Loucy (cell line): ENCODE results near the gene DENND6A.

ENCODE experiments used
- H2AFZ ChIP-seq: fragments of 200-600 bp; sonication (generic); 2 replicates; pipeline ENCODE4 v1.6.0; 2016; ENCODE audit warnings: antibody characterized with exemption, mild to moderate bottlenecking, low read length, moderate library complexity
- H3F3A ChIP-seq: fragments of 200-600 bp; 2 replicates; pipeline ENCODE4 v1.6.0; 2016; ENCODE audit warnings: antibody characterized with exemption, low read depth, mild to moderate bottlenecking
- H3K27me3 ChIP-seq: fragments of 200-600 bp; sonication (generic); 2 replicates; pipeline ENCODE4 v1.6.1; 2014; ENCODE audit warnings: low read length, mild to moderate bottlenecking; ENCODE audit not compliant: insufficient read depth, poor library complexity, severe bottlenecking
- H3K36me3 ChIP-seq: fragments of 200-600 bp; sonication (generic); 2 replicates; pipeline ENCODE4 v1.6.1; 2016; ENCODE audit warnings: low read length; ENCODE audit not compliant: insufficient read depth
- H3K4me1 ChIP-seq: fragments of 200-600 bp; sonication (generic); 2 replicates; pipeline ENCODE4 v1.5.1; 2014; ENCODE audit warnings: low read length, mild to moderate bottlenecking; ENCODE audit not compliant: insufficient read depth, poor library complexity, severe bottlenecking
- H3K4me2 ChIP-seq: fragments of 200-600 bp; sonication (generic); 2 replicates; pipeline ENCODE4 v1.6.0; 2014; ENCODE audit warnings: antibody characterized with exemption, low read length, low read depth, mild to moderate bottlenecking; ENCODE audit not compliant: poor library complexity, severe bottlenecking
- H3K4me3 ChIP-seq: fragments of 200-600 bp; sonication (generic); 2 replicates; pipeline ENCODE4 v1.5.1; 2014; ENCODE audit warnings: low read length, mild to moderate bottlenecking, mixed read lengths; ENCODE audit not compliant: poor library complexity, severe bottlenecking
- H3K79me2 ChIP-seq: fragments of 200-600 bp; sonication (generic); 2 replicates; pipeline ENCODE4 v1.6.1; 2014; ENCODE audit warnings: low read length; ENCODE audit not compliant: insufficient read depth
- H3K9ac ChIP-seq: fragments of 200-600 bp; sonication (generic); 2 replicates; pipeline ENCODE4 v1.6.0; 2014; ENCODE audit warnings: mild to moderate bottlenecking, low read depth, low read length, moderate library complexity; ENCODE audit not compliant: poor library complexity, severe bottlenecking
- H3K9me2 ChIP-seq: fragments of 200-600 bp; sonication (generic); replicated peaks from 2 replicates; pipeline ENCODE4 v1.6.1; 2016; ENCODE audit warnings: low read depth, low read length, mixed read lengths
- H3K9me3 ChIP-seq: fragments of 200-600 bp; sonication (generic); 2 replicates; pipeline ENCODE4 v1.6.1; 2014; ENCODE audit warnings: mild to moderate bottlenecking, antibody characterized with exemption, low read length, low read depth; ENCODE audit not compliant: insufficient read depth
- H4K20me1 ChIP-seq: fragments of 200-600 bp; sonication (generic); 2 replicates; pipeline ENCODE4 v1.6.0; 2014; ENCODE audit warnings: antibody characterized with exemption, low read length, mild to moderate bottlenecking; ENCODE audit not compliant: insufficient read depth, poor library complexity, severe bottlenecking
- EZH2phosphoT487 ChIP-seq: fragments of 200-600 bp; IDR thresholded peaks from 2 replicates; pipeline ENCODE4 v1.6.1; 2018; ENCODE audit warnings: antibody characterized with exemption, mild to moderate bottlenecking, moderate library complexity, borderline replicate concordance
- TF ChIP-seq, protein P1 (sequence below): fragments of 200-600 bp; sonication (generic); conservative IDR thresholded peaks from 2 replicates; pipeline ENCODE4 v1.5.1; 2014; ENCODE audit warnings: mild to moderate bottlenecking, antibody characterized with exemption, low read length

DENND6A gene

DNA sequence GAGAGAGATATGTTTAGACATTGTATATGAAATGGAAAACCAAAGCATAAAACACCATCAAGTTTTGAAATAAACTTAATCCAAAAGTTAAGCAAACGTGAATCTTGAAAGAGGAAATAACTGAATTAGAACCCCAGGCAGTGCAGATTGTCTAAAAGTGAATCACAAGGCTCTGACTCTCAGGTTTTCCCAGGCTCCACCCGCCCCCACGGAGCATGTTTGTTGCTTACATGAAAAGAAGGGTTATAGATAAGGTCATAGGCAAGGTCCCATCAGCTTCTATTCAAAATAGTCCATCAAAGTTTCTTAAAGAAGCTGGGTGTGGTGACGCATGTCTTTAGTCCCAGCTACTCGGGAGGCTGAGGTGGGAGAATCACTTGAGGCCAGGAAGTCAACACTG lies 34.2 kb upstream of the DENND6A start:
- Histone ChIP-seq H3K4me3 (no peak overlapping the region), H3K79me2 (no peaks in the 10 kb centered on the region), H3K27me3 (no peaks in the 10 kb centered on the region), H3K9me2 (no peaks in the 10 kb centered on the region), H2AFZ (no peak overlapping the region), H3F3A (no peaks in the 10 kb centered on the region), H3K4me2 (no peak overlapping the region), H4K20me1 (no peaks in the 10 kb centered on the region), H3K4me1 (no peaks in the 10 kb centered on the region), H3K9me3 (no peaks in the 10 kb centered on the region), H3K36me3 (no peaks in the 10 kb centered on the region), H3K9ac (no peak overlapping the region)
- TF ChIP-seq, protein P1, sequence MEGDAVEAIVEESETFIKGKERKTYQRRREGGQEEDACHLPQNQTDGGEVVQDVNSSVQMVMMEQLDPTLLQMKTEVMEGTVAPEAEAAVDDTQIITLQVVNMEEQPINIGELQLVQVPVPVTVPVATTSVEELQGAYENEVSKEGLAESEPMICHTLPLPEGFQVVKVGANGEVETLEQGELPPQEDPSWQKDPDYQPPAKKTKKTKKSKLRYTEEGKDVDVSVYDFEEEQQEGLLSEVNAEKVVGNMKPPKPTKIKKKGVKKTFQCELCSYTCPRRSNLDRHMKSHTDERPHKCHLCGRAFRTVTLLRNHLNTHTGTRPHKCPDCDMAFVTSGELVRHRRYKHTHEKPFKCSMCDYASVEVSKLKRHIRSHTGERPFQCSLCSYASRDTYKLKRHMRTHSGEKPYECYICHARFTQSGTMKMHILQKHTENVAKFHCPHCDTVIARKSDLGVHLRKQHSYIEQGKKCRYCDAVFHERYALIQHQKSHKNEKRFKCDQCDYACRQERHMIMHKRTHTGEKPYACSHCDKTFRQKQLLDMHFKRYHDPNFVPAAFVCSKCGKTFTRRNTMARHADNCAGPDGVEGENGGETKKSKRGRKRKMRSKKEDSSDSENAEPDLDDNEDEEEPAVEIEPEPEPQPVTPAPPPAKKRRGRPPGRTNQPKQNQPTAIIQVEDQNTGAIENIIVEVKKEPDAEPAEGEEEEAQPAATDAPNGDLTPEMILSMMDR = no peak
- no peak for TF ChIP-seq EZH2phosphoT487

DNA sequence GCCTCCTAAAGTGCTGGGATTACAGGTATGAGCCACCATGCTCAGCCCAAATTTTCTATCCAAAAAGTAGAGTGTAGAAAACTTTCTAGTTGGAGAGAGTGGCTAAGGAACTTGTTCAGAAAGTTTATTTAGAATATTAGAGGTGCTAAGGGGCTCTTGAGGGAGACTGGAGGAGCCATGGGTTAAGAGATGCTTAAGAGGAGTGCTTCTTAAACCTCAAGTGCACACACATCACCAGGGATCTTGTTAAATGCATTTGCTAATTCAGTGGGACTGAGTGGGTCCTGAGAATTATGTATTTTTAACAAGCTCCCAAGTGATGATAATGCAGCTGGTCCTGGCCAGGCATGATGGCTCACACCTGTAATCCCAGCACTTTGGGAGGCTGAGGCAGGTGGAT lies 33.5 kb upstream of the DENND6A start:
- no peak overlapping the region for H3K9ac ChIP-seq
- H3F3A ChIP-seq = no peaks in the 10 kb centered on the region
- no peak overlapping the region for H3K4me3 ChIP-seq
- no peaks in the 10 kb centered on the region for H4K20me1 ChIP-seq
- no peaks in the 10 kb centered on the region for H3K27me3 ChIP-seq
- no peak overlapping the region for H3K4me2 ChIP-seq
- TF ChIP-seq, protein P1 = no peak
- no peak for TF ChIP-seq EZH2phosphoT487
- no peaks in the 10 kb centered on the region for H3K36me3 ChIP-seq
- no peak overlapping the region for H2AFZ ChIP-seq
- H3K9me3 ChIP-seq = no peaks in the 10 kb centered on the region
- H3K79me2 ChIP-seq = no peaks in the 10 kb centered on the region
- H3K9me2 ChIP-seq = no peaks in the 10 kb centered on the region
- H3K4me1 ChIP-seq = no peaks in the 10 kb centered on the region

GRCh38 chr3:57718118-57718517 lies 25.2 kb upstream of the DENND6A start:
- Histone ChIP-seq H3K4me2 (no peak overlapping the region), H3K4me3 (no peak overlapping the region), H2AFZ (no peak overlapping the region), H4K20me1 (no peaks in the 10 kb centered on the region), H3K79me2 (no peaks in the 10 kb centered on the region), H3K9me2 (no peaks in the 10 kb centered on the region), H3F3A (no peaks in the 10 kb centered on the region), H3K36me3 (no peaks in the 10 kb centered on the region), H3K9ac (no peak overlapping the region), H3K9me3 (no peaks in the 10 kb centered on the region), H3K4me1 (no peaks in the 10 kb centered on the region), H3K27me3 (no peaks in the 10 kb centered on the region)
- no peak for TF ChIP-seq EZH2phosphoT487
- TF ChIP-seq, protein P1 = no peak
